ENCODE measurements around the gene PTPRM. TPM values are rescaled to one million over a fixed set of nuclear protein-coding genes. Genes with fewer than 3 reads are reported as not detected.

The PTPRM gene
- total and polyA plus RNA-seq, 2 of the 4 experiments (the other 2 are of a cell fraction), result 28.3 to 51.2 TPM

- CTCF ChIA-PET, result no interaction called here
- no TSS peak for BruUV-seq (replicated peaks)
- dilution Hi-C loops (cut with HindIII; ENCODE audit: low sequenced_read_pairs, unreplicated experiment), result no loop called here
These were observed 327.5 kb downstream of the PTPRM start for GRCh38 chr18:7894592-7894991.

More at GRCh38 chr18:7894592-7894991, 327.5 kb downstream of the PTPRM start:
- in situ Hi-C loops (cut with MboI; ENCODE audit: low sequenced_read_pairs) (no loop called here), intact Hi-C loops (cut with micrococcal nuclease) (no loop called here)
- no peak overlapping the region for H2AFZ ChIP-seq (replicated peaks; ENCODE audit: low read length, poor library complexity)
- DNase-seq, result no peak
- no peak overlapping the region for H2BK120ac ChIP-seq (ENCODE audit: low read depth, low read length)
- H3K18ac ChIP-seq (ENCODE audit: low read depth, low read length), result no peak overlapping the region
- no peak overlapping the region for H4K91ac ChIP-seq (ENCODE audit: insufficient read depth, low read depth, low read length)
- H3K9me1 ChIP-seq (ENCODE audit: insufficient read depth, low read length), result no peaks in the 10 kb centered on the region; the same call in 1 of the 2 replicates
- no peak for ATAC-seq (ENCODE audit: low read depth)
- no peak overlapping the region for H2BK15ac ChIP-seq (ENCODE audit: low read depth, low read length)
- no peaks in the 10 kb centered on the region for H3K27me3 ChIP-seq (ENCODE audit: control insufficient read depth, insufficient read depth, low read length)
- H3K4ac ChIP-seq (ENCODE audit: low read depth, low read length), result no peak overlapping the region
- no peak overlapping the region for H2BK5ac ChIP-seq (ENCODE audit: low read depth, low read length, poor library complexity, severe bottlenecking)
- no peak overlapping the region for H3K9ac ChIP-seq (ENCODE audit: low read depth, low read length)
- H3K56ac ChIP-seq (ENCODE audit: extremely low read depth, insufficient read depth, low read length), result no peak overlapping the region
- H3K79me1 ChIP-seq (ENCODE audit: low read depth in 1 of 2, low read length in 2 of 2), result 0 out of 4 replicates have a peak, but pooled peaks cover 3 to 4% of the 10 kb centered on the region in 2 experiments
- POLR2A ChIA-PET (ENCODE audit: unreplicated experiment), result no interaction called here
- H4K5ac ChIP-seq (ENCODE audit: low read depth, low read length), result no peak overlapping the region
- H4K20me1 ChIP-seq (ENCODE audit: insufficient read depth, low read length), result no peaks in the 10 kb centered on the region
- H3K4me3 ChIP-seq (ENCODE audit: insufficient read depth, low read depth, low read length), result no peak overlapping the region
- no peak overlapping the region for H4K8ac ChIP-seq (ENCODE audit: low read depth in 2 of 2, low read length in 2 of 2)
- no peak overlapping the region for H2AK5ac ChIP-seq (ENCODE audit: low read depth, low read length)
- H2BK20ac ChIP-seq (ENCODE audit: low read depth, low read length), result no peak overlapping the region
- H3K27ac ChIP-seq (ENCODE audit: insufficient read depth, low read length), result no peak overlapping the region
- no peaks in the 10 kb centered on the region for H3K9me3 ChIP-seq (ENCODE audit: control insufficient read depth, insufficient read depth, low read length)
- H3K36me3 ChIP-seq (ENCODE audit: control insufficient read depth, insufficient read depth, low read length), result no peaks in the 10 kb centered on the region
- H3K4me1 ChIP-seq (ENCODE audit: control insufficient read depth, insufficient read depth, low read length), result peaks cover 3% of the 10 kb centered on the region; the same call in 1 of the 2 replicates
- H2AK9ac ChIP-seq (replicated peaks; ENCODE audit: low read depth, low read length, poor library complexity), result no peak overlapping the region
- TF ChIP-seq RCOR1 (IDR thresholded peaks at IDR 0.05; ENCODE audit: insufficient replicate concordance, low read length) (no peak), CEBPB (IDR thresholded peaks at IDR 0.05; ENCODE audit: low read depth, low read length) (no peak), RAD21 (IDR thresholded peaks at IDR 0.05; ENCODE audit: low read length) (no peak), FOS (IDR thresholded peaks at IDR 0.05; ENCODE audit: low read depth, low read length) (no peak), RFX5 (IDR thresholded peaks at IDR 0.05; ENCODE audit: low read depth, low read length) (no peak)
- no CpG with 5 or more reads among the region's 1 CpG for WGBS, 2 experiments (ENCODE audit: extremely low coverage in 2 of 2, insufficient read length in 1 of 2)
- no peak overlapping the region for H3K14ac ChIP-seq (replicated peaks; ENCODE audit: low read depth, low read length)
- H3K4me2 ChIP-seq (ENCODE audit: low read depth, low read length), result no peak overlapping the region
- no peak overlapping the region for H3K23ac ChIP-seq (ENCODE audit: low read depth, low read length)
